CD4-positive, alpha-beta T cell treated with Interleukin-1 beta for 1 hour (primary cell): ENCODE measurements around the gene PTHLH.

Experiments
- DNase-seq, 2 donors: peaks; one replicate each; pipeline ENCODE4 v3.0.0-alpha.2; 2020 to 2022

The PTHLH gene

DNA sequence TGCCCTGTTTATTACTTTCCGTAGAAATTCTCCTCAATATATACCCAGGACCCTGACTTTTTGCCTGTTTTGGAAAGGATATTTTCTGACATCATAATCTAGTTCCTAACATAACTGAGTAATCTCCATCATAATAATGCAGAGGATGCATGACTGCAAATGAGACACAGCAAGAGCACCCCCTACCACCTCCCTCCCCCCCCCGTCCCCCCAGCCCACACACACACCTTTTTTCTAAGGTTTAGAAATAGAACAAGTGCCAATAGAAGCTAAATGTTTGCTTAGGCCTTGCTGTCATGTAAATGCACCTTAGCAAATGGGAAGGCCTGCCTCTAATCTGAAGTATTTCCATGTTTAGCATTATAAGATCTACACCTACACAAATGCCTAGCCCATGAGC lies at the start of gene PTHLH:
PTHLH (minus strand) TSS at position 13 of the 400 bp plus-strand sequence. CDS start 3,239 bp downstream, outside the sequence.
- no peak for DNase-seq

DNA sequence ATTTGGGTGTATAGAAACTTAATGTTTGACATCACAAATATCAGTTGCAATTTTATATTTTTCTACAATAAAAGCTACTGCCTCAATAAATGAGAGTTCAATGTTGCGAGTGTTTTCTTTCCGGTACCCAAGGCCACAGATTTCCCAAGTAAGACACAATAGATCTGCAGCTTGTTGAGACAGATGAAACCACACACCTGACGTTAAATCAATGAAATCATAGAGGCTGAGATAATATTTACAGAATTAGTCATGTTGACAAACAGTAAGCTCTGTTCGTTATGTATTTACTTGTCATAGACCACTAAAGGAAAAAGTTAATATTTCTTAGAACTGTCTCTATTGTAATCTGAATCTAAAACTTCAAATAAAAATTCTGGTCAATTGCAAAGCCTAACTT lies 49.2 kb upstream of the PTHLH start:
- DNase-seq, result no peak

DNA sequence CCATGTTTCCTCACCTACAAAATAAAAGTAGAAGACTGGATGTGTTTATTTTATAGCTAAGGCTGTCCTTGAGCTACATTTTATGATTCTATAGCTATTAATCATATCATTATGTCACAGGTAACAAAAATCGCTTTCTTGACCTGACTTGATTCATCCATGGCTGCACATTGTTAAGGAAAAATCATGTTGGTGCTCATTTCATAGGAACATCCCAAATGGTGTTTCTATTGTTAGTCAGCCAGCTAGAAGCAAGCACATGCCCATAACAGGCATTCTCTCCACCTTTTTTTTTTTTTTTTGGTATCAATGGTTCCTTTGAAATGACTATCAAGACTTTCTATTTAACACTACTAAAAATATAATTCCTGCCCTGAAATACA lies 45.3 kb upstream of the PTHLH start:
- DNase-seq, result no peak

DNA sequence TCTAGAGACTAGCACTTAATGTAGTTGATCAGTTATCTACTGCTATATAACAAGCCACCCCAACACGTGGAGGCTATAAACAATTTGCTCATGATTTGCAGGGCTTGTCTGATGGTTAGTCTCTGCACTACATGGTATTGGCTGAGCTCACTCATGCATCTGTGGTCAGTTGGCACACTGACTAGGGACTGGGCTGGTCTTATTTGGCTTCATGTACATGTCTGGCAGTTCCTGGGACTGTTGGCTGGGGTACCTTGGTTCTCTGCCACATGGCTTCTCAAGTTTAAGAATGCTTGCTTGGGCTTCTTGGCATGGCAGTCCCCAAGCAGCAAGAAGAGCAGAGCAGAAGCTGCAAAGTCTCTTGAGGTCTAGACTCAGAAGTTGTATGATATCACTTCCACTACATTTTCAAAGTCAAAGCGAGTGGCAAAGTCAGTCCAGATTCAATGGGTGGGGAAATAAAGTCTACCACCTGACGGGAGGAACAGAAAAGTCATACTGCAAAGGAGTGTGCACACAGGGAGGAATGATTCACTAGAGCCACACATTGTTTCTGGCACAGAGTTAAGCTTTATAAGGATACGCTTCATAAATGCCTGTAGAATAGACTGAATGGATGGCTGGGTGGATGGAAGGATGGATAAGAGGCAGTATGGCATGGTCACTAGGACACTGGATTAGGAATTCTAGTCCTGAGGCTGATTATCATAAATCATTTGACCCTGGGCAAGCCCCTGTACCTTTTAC lies 44.8 kb upstream of the PTHLH start:
- no peak for DNase-seq

DNA sequence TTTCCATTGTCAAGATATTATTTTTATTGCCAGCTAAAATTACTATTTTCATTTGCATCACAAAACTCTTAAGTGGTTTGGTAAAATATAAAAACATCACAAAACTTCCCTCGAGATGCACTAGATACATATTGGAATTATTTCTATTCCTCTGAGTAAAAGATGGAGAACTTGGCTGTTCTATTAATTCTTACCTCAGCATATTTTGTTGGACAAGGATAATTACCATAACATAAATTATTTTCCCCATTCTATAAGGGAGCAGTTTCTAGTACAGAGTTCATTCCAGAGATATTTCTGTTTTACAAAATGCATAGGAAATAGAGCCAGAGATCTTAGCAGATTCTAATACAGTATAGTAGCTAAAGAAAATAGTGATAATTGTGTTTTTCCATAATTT lies 42.6 kb upstream of the PTHLH start:
- DNase-seq, result no peak

DNA sequence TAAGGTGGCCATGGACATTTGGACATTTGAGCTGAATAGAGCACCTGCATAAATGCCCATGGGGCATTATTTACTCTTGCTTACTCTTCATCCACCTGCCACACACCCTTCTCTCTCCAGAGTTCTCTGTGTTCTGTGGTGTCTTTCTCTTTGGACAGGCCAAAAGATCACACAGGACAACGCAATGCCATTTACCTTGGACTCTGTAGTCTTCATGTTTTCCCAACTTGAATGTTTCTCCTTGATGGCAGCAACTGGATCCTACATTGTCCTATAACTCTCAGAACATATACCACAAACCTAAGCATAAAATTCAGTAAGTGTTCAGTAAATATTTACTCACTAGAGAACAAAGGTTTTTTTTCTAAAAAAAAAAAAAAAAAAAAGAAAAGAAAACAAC lies 41.7 kb upstream of the PTHLH start:
- no peak for DNase-seq

DNA sequence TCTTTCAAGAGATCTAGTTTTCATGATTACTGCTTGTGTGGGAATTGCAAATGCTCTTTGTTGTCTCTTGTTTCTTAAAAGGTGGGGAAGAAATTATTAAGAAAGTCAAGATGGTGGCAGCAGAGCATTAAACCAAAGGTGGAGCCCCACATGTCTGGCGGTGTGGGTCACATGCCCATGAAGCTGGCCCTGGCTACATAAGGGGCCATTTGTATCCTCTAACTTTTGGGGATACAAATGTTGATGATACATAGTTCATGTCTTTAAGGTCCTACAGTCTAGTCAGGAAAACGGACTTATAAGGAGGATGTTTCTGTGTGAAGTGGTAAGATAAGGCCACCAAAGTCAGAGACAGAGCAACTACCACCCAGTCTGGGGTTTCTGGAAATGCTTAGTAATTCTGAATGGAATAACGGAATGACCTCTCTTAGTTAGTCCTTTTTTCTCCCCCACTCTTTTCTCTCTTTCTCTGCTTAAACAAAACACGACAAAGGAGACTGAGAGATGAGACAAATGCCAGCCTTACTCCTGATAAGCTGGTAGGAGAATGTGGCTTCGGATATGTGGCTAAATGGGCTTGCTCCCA lies 39.9 kb upstream of the PTHLH start:
- DNase-seq, result no peak

DNA sequence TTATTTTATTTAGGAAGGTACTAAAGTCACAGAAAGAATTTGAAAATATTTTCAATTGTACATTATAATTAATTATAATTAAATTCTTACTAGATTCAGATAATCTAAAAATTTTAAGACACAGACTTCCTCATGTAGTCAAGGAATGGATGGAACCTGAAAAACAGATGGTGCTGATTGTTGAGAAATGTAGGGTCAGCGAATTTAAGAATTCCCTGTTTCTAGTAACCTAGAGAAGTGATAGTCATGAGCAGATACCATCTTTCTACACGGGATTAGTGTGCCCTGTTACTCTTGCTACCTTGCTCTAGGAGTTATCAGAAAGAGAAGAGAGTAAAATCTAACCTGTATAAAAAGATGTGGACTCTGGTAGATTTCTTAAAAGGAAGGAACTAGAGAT lies 37.5 kb upstream of the PTHLH start:
- DNase-seq, result no peak

DNA sequence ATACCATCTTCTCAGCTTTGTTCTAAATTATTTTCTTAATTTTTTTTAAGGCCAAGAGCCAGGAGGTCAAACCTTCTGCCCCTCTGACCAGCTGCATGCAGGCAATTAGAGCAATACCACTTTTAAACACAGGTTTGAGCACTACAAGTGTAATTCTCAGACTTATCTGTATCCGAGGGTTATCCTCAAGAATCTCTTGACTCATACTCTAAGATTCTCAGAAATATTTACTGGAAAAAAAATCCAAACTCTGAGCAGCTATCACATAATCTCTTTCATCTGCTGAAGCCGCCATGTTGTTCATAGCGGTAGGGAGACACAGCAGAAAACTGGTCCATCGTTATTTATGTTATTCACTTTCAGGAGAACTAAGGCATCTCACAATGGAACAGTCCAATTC lies 27.4 kb upstream of the PTHLH start:
- no peak for DNase-seq

DNA sequence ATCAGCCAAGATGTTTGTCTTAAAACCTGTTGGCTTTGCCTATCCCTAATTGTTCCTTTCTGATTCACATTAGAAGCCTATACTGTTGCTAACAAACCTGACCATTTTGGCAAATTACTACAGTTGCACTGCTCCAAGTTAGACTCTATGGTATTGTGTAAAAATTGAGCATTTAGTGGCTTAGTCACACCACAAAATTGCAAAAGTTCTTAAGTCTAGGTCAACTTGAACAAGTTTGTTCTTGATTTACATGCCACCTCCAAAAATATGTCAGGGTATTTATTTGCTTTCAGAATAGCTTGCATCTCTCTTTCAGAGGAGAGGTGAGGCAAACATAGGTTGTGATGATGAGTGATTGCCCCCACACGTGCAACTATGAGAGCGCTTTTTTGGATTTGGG lies 27.0 kb upstream of the PTHLH start:
- no peak for DNase-seq

DNA sequence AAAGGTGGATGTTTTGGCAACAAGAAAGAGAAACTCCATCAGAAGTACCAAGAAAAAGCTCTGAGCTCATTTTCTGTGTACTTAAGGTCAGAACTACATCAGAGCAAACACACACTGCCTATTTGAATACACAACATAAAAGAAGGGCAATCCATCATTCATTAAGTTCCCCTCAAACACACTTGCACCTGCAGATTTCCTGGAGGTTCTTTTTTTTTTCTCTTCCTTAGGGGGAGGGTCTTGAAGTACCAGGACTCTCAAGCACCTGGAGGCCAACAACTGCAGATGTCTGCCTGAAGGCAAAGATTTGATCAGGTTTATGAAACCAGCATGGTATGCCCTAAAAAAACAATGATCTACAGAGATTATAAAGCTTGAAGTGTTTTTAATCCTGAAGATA lies 26.1 kb upstream of the PTHLH start:
- no peak for DNase-seq

DNA sequence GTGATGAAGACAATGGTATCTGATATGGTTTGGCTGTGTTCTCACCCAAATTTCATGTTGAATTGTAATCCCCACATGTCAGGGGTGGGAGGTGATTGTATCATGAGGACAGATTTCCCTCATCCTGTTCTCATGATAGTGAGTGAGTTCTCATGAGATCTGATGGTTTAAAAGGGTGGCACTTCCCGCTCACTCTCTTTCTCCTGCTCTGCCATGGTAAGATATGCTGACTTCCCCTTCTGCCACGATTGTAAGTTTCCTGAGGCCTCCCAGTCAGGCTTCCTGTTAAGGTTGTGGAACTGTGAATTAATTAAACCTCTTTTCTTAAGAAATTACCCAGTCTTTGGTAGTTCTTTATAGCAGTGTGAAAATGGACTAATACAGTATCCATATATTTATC lies 25.6 kb upstream of the PTHLH start:
- no peak for DNase-seq

DNA sequence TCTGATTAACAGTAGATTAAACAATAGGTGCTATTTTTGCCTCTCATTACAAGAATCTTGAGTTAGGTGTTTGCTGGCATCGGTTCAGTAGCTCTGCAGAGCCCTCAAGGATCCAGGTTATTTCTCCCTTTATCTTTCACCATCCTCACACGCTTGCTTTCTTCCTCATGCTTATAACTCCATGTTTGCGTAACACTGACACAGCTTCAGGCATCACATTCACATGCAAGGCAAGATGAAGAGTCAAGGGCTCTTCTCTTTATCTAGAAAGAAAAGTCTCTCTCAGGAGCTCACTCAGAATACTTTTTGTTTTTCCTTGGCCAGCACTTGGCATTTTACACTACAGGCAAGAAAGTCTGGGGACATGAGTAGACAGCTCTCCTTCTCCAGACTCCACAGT lies 24.2 kb upstream of the PTHLH start:
- DNase-seq, result no peak

DNA sequence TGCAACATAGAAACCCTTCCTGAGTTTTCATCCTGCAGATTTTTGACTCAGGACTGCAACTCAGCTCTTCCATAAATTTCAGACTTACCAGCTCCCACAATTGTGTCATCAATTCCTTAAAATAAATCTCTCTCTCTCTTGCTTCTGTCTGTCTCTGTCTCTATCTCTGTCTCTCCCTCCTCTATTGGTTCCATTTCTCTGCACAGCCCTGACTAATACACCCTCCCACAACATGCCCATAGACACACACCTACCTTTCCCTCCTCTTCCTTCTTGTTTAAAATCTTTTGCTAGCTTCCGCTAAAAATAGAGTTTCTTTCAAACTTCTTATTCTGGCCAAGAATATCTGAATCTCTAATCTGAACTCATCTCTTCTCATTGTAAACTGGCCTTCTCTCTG lies 22.9 kb upstream of the PTHLH start:
- no peak for DNase-seq

DNA sequence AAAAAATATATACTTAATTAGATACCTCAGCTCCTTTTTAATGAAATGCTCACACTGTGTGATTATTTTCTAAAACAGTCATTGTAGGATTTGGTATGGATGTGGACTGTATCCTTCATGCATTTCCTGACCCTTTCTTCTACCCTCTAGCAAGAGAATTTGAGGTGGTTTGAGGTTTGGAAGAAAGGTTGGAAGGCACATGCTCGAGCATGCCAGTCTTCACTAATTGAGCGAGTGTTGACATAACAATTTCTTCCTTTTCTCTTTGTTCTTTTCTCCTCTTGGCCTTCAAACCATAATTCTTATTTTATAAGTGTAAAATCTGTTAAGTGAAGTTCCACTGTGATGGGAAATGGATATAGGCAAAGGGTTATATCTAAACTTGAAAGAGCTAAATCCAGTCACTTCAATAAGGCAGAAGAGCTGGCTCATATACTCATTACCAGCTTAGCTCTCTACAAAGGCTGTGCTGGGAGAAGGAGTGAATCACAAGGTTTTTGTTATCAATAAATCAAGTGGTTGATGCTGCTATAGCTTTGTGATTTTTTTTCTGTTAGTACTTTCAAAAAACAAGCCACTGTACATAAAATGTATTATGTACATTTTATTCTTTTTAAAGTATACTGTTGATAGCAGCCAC lies 16.2 kb upstream of the PTHLH start:
- DNase-seq, result no peak

DNA sequence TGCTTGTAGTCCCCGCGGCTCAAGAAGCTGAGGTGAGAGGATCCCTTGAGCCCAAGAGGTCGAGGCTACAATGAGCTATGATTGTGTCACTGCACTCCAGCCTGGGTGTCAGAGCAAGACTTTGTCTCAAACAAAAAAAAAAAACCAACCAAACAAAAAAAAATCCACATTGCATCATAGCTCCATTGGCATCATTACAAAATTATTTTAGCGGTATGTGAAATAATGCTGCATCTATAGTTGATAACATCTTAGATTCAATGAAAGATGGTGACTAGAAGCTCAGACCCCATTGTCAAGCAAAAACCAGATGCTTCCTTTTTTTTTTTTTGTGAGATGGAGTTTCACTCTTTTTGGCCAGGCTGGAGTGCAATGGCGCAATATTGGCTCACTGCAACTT lies 14.8 kb upstream of the PTHLH start:
- DNase-seq, result no peak

DNA sequence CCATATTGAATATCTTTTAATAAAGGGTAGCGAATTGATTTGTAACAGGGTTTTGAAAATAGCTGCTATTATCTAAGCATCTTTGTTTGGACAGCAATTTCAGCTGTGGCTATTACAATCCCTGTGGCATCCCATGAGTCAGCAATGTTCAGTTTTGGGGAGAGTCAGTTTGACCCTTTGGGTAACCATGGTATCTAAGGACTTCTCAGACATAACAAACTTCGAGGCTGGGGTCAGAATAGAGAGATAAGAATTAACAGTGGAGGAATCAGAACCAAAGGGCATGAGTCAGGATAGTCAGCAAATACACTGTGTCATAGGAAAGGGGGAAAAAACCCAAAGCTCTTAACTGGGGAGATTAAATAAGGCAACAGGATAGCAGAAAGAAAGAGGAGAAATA lies 11.7 kb upstream of the PTHLH start:
- no peak for DNase-seq

DNA sequence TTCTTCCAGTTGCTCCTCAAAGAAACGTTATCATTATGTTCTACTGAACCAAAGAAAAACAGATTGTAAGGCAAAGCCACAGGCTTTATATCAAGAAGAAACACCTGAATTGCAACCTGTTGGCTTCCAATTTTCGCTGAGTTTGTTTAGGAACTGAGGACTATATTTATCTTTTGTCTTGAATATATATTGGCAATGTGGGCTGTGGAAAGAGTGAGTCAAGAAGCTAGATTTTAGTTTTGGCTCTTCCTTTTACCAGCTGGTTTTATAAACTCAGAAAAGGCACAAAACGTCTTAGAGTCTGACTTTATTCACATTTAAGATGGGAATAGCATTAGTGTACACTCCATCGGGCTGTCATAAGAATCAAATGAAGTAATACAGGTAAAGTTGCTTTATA lies 10.4 kb upstream of the PTHLH start:
- DNase-seq, result no peak

DNA sequence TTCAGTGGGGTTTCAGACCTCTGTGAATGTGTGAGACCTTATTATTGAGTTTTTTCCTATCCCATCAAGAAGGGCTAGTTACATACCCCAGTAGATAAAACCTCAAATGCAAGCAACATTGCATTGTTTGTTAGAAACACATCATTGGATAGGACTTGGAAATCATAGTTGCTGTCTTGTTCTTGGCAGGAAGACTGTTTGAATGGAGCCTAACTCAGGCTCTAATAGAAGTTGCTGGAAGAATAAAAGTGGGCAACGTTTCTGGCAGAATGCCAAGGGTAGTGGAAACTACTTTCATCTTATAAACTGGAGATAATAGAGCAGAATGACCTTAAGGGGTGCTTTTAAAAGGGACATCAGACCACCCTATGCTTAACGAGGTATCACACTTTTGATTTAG lies 9.9 kb upstream of the PTHLH start:
- no peak for DNase-seq

DNA sequence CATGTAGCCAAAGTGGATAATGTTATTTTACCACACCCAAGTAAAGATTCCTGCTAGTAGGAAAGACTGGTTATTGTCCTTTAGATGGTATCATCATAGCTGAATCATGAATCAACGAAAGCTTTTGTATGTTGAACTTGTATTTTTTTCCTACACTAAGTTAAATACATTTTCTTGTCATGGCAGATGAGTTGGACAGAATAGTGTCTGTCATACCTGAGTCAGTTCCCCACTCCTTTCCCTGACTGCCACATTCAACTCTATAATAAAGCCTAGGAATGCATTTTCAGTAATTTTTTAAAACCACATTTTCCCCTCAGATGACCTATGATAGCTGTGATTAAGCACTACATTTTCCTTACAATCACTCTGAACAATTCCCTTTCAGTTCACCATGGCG lies 9.3 kb upstream of the PTHLH start:
- no peak for DNase-seq

DNA sequence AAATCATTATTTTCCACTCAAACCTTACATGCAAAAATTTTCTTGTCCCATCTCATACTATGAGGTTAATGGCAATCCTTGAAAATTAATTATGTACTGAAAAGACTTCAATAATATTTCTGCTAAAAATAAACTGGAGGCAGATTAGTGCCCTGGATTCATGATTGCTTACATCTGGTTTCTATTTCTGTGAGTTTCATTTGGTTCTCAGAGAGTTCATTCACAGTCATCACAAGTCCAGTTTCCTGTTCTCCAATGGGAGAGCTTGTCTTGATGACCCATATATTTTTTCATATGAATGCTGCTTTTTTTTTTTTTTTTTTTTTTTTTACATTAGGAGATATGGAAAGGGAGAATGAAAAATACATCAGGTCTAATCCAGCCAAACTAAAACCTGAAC lies 6.6 kb upstream of the PTHLH start:
- no peak for DNase-seq

DNA sequence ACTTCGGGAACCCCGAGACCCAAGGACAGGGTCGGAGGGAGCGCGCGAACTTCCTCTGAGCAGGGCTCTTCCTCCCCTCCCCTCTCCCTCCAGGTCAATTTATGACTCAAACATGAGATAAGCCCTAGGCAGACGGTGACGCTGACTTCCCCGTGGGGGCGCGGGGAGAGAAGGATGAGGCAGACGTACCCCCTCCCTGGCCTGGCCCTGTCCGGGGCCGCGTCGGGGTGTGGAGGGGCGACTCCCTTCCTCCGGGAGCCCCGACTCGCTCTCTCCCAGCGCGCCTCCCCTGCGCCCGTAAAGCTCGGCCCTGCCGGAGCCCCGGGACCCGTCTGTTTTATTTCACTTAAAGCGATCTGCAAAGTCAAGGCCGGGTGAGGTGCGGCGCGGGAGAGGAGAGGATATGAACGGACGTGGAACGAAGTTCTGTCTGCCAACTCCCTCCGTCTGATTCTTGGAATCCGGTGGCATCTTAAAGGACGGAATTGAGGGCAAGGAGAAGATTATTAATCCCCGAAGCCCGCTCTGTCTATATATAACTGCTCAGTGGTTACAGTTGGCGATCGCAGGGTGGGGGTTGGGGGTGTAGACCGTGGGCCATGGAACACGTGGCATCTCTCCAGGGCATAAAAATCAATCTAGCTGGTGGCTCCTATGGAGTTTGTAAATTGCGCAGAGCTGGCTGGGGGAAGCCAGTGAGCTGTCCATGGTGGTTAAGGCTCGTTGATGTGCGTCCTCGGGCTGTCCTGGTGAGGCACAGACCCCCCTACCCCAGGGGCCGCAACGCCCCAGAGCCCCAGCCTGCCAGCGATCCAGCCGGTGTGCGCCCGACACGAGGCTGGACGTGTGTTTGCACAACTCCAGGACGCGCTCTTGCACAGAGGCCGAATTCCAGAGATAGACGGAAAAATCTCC lies 2.9 kb upstream of the PTHLH start:
- no peak for DNase-seq

DNA sequence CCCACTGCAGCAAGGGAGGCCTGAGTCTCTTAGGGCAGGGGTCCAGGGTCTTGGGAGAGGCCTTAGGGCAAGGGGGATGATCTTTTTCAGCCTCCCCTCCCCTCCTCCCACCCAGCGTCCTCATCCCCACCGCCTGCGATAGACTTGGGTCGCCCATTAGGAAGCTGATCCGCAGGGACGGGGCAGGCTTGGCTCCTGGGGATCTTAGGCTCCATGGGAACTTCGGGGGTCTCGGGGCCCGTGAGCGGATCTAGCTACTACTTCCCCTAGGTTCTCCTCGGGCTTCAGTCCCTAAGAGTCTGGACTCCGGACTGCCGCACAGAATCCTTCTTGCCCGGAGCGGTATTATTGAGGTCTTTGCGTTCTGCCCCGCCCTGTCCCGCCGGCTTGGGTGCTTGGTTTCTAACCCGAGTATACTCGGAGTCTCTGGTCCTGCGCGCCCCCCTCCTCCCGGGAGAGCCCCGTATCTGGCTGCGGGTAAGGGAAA lies 2.2 kb upstream of the PTHLH start:
- no peak for DNase-seq
